HFF-Myc (cell line): ENCODE measurements around the gene FBXO3.

Experiments
- DNase-seq: peaks from one replicate; pipeline ENCODE4 v3.0.0-alpha.2; 2011; ENCODE audit warnings: low read depth; ENCODE audit errors: extremely low read depth
- H3K4me3 ChIP-seq: replicated peaks from 2 replicates; pipeline ENCODE4 v1.5.1; 2011; ENCODE audit warnings: low read depth, mild to moderate bottlenecking, control low read depth, low read length
- TF ChIP-seq, protein P1 (sequence below): IDR thresholded peaks from 2 replicates; pipeline ENCODE4 v1.5.1; 2012; ENCODE audit warnings: mild to moderate bottlenecking, low read depth, low read length, control low read depth; ENCODE audit errors: missing control alignments

The FBXO3 gene

DNA sequence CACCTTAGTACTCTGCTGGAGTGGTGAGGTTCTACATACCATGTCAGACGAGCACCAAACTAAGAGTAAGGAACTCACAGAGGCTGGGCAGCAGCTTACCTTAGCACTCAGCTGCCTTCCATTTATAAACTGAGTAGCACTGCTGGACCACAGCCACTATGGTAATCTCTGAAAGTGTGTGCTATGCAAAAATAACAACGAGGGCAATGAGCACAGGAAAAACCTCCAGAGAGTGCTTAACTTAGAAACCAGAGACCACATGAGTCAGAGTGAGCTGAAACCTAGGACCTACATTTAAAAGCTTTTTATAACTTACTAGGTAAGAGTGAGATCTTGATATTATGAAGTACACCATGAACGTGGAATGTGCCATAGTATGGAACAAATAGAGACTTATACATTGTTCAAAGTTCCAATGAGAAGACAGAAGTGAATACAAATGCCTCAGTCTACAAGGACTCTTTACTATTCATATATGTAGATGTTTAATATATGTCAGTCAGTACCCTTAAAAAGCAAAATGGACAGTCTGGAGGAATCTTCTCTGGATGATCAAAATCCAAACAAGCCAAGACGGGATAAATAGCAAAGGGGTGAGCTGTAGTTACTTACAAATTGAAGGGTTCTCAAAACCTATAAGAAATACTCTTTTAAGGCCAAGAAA, 20.9 kb downstream of the FBXO3 start:
- no peak for DNase-seq
- H3K4me3 ChIP-seq, result no peak overlapping the region

DNA sequence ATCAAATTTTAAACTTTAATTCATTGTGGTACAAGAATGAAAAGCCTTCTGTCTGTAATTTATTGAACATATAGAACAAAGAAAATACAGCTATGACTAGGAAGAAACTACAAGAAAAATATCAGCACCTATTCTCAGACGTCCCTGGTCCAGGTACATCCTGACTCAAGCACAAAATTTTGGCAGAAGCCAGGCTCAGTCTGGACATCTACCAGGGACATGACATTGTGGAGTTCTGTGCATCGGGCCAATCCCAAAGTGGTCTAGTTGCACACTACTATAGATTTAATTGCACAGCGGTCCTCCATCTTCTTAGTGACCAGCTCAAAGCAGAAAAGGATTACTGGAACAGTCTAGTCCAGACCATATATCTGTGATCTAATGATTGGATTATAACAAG, 22.4 kb downstream of the FBXO3 start:
- H3K4me3 ChIP-seq, result no peak overlapping the region
- TF ChIP-seq, protein P1, sequence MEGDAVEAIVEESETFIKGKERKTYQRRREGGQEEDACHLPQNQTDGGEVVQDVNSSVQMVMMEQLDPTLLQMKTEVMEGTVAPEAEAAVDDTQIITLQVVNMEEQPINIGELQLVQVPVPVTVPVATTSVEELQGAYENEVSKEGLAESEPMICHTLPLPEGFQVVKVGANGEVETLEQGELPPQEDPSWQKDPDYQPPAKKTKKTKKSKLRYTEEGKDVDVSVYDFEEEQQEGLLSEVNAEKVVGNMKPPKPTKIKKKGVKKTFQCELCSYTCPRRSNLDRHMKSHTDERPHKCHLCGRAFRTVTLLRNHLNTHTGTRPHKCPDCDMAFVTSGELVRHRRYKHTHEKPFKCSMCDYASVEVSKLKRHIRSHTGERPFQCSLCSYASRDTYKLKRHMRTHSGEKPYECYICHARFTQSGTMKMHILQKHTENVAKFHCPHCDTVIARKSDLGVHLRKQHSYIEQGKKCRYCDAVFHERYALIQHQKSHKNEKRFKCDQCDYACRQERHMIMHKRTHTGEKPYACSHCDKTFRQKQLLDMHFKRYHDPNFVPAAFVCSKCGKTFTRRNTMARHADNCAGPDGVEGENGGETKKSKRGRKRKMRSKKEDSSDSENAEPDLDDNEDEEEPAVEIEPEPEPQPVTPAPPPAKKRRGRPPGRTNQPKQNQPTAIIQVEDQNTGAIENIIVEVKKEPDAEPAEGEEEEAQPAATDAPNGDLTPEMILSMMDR, result no peak
- no peak for DNase-seq

More for the DNA sequence above, 20.9 kb downstream of the FBXO3 start:
- TF ChIP-seq, protein P1, result no peak

DNA sequence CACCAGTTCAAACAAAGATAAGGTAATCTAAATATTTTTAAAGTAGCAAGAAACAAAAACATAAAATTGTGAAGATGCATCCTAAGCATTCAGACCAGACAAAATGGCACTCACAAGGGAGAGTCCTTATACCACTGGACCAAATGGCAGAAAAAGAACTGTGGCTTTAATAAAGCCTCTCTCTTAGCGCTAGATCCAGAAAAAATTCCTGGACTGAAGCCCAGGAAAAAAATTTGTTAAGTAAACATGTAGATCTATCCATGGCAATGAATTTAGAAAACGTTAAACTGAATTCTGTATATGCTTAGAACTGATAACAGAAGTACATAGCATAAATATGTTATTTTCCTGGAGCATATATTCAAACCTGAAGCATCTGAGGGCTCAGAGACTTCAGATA, 26.3 kb downstream of the FBXO3 start:
- no peak overlapping the region for H3K4me3 ChIP-seq
- DNase-seq, result no peak
- TF ChIP-seq, protein P1, result no peak

DNA sequence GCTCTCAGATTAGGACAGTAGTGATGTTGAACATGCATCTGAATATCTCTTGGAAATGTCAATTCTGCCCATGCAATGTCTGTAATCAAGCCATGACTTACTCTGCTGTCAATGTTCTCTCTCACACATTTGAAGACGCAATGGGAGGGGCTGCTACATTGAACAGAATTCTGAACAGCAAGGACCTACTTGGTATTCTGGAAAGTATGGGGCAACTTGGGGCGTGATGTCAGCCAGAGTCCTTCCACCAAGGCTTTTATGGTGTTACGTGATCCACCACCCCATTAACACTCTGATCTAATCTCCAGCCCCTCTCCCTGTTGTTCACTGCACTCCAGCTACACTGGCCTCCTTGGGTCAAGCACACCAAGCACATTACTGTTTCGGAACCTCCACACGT, 31.0 kb downstream of the FBXO3 start:
- TF ChIP-seq, protein P1, result no peak
- no peak overlapping the region for H3K4me3 ChIP-seq
- DNase-seq, result no peak

DNA sequence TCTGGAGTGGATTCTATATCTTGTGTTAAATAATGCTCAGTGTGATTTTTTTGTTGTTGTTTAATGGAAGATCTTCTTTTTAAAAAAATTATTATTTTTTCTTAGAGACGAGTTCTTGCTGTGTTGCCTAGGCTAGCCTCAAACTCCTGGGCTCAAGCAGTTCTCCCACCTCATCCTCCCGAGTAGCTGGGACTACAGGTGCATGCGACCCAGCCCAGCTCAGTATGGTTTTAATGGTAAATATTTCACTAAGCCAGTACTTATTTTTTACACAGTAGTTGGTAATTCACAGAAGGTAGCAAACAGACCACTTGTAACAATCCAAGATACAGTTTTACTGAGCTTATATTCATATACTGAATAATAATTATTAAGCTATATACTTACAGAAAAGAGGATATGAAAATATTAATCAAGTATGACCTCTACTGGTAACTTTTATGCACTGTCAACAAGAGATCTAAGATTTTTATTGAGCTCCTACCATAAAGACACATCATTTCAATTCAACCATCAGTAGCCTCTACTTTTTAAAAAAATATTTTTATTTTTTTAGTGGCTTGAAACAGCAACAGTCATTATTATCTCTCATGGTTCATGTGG, 32.0 kb downstream of the FBXO3 start:
- no peak for DNase-seq
- no peak overlapping the region for H3K4me3 ChIP-seq
- TF ChIP-seq, protein P1, result peak; percentile 9

DNA sequence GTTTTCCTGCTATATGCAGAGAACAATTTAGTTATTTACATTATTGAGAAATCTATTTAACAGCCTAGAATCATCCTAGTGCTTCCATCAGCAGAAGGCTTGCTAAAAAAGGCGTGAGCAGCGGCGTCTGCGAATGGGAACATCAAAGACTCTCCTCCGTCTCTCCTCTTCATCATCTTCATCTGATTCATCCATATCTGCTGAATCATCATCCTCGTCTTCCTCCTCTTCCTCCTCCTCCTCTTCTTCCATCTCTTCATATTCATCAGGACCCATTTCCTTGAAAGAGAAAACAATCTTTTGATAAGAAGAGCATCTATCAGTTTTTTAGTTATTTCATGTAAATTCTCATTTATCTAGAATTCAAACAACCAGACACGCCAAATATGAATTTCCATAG, 32.5 kb downstream of the FBXO3 start:
- TF ChIP-seq, protein P1, result no peak
- no peak overlapping the region for H3K4me3 ChIP-seq
- DNase-seq, result no peak
